B cell (primary cell): ENCODE measurements around the gene PARP8. TPM values are rescaled to one million over a fixed set of nuclear protein-coding genes. Genes with fewer than 3 reads are reported as not detected.

ENCODE experiments used
- ATAC-seq: fragments of 200-7000 bp; cut with Tn5 transposase; one replicate; pipeline ENCODE4 v1.10.0; 2021; ENCODE audit warnings: low read depth, mild to moderate bottlenecking, moderate number of reproducible peaks, moderate library complexity
- CTCF ChIA-PET: fragments of 350-600 bp; sonication (Branson Sonifier 250); formaldehyde crosslinking; loops from one replicate; lab custom pipeline; 2021; ENCODE audit warnings: antibody characterized with exemption, inconsistent platforms; lab: Charles Lee
- POLR2A ChIA-PET: fragments of 350-600 bp; sonication (Branson Sonifier 250); formaldehyde crosslinking; loops from one replicate; lab custom pipeline; 2021; ENCODE audit warnings: antibody characterized with exemption; lab: Charles Lee
- DNase-seq: peaks from one replicate; pipeline ENCODE4 v3.0.0; 2013
- H2AFZ ChIP-seq: 2 replicates; pipeline ENCODE4 v1.6.1; 2012; ENCODE audit warnings: mild to moderate bottlenecking, low read depth, low read length; ENCODE audit not compliant: insufficient read depth, poor library complexity, severe bottlenecking
- H3K27ac ChIP-seq, 2 donors: 1 replicate in 1 of 2; 2 replicates in 1 of 2; pipeline ENCODE4 v1.5.1; 2012 to 2013; ENCODE audit warnings: low read length in 2 of 2, mild to moderate bottlenecking in 2 of 2, moderate library complexity in 1 of 2
- H3K27me3 ChIP-seq, 4 experiments: fragments of 200-600 bp in 1 of 4; sonication (generic) in 1 of 4; replicated peaks in 1 of 4; 1 replicate in 2 of 4; 2 replicates in 2 of 4; pipeline versions ENCODE4 v1.6.1 to v1.7.0; 2013 to 2016; ENCODE audit warnings: low read length in 3 of 4, mild to moderate bottlenecking in 2 of 4, mixed read lengths in 1 of 4, moderate library complexity in 1 of 4; ENCODE audit not compliant: insufficient read depth in 4 of 4, control insufficient read depth in 3 of 4; ENCODE audit errors: control extremely low read depth in 1 of 4
- H3K36me3 ChIP-seq, 2 experiments: replicated peaks in 1 of 2; 1 replicate in 1 of 2; 2 replicates in 1 of 2; pipeline versions ENCODE4 v1.6.1 to v1.7.1; 2013; ENCODE audit warnings: low read length in 1 of 2; ENCODE audit not compliant: insufficient read depth in 2 of 2, control insufficient read depth in 1 of 2; ENCODE audit errors: control extremely low read depth in 1 of 2, extremely low read depth in 1 of 2
- H3K4me1 ChIP-seq, 2 donors: fragments of 200-600 bp in 1 of 2; sonication (generic) in 1 of 2; 1 replicate in 1 of 2; 2 replicates in 1 of 2; pipeline versions ENCODE4 v1.5.1 to v1.6.1; 2013 to 2017; ENCODE audit warnings: low read length in 2 of 2; ENCODE audit not compliant: control insufficient read depth in 2 of 2, insufficient read depth in 2 of 2
- H3K4me2 ChIP-seq: replicated peaks from 2 replicates; pipeline ENCODE3; 2012; ENCODE audit warnings: mild to moderate bottlenecking, low read depth, low read length; ENCODE audit not compliant: poor library complexity, severe bottlenecking
- H3K4me3 ChIP-seq, 5 experiments: fragments of 200-600 bp in 1 of 5; sonication (generic) in 1 of 5; 1 replicate in 3 of 5; 2 replicates in 2 of 5; pipeline versions ENCODE4 v1.5.1 to v1.7.0; 2011 to 2016; ENCODE audit warnings: low read length in 4 of 5, mild to moderate bottlenecking in 4 of 5, low read depth in 2 of 5, control low read depth in 1 of 5, moderate library complexity in 1 of 5; ENCODE audit not compliant: insufficient read depth in 1 of 5; ENCODE audit errors: control extremely low read depth in 1 of 5, extremely low read depth in 1 of 5
- H3K79me2 ChIP-seq: fragments of 200-600 bp; sonication (generic); one replicate; pipeline ENCODE4 v1.6.0; 2016; ENCODE audit warnings: low read length; ENCODE audit not compliant: control insufficient read depth, insufficient read depth
- H3K9ac ChIP-seq: fragments of 200-600 bp; sonication (generic); 2 replicates; pipeline ENCODE4 v1.6.1; 2017; ENCODE audit warnings: mild to moderate bottlenecking, low read length, moderate library complexity
- H3K9me3 ChIP-seq, 3 donors: one replicate each; pipeline versions ENCODE4 v1.6.1 to v1.7.1; 2013; ENCODE audit warnings: low read length in 2 of 3; ENCODE audit not compliant: control insufficient read depth in 2 of 3, insufficient read depth in 1 of 3; ENCODE audit errors: control extremely low read depth in 1 of 3
- H4K20me1 ChIP-seq: 2 replicates; pipeline ENCODE4 v1.6.0; 2012; ENCODE audit warnings: mild to moderate bottlenecking, low read length; ENCODE audit not compliant: insufficient read depth, control insufficient read depth, poor library complexity, severe bottlenecking
- H3K27ac Mint-ChIP-seq: one replicate; pipeline ENCODE4 v1.8.0; 2021; ENCODE audit warnings: mixed read lengths
- H3K27me3 Mint-ChIP-seq: one replicate; pipeline ENCODE4 v1.8.0; 2021; ENCODE audit warnings: mixed read lengths
- H3K4me1 Mint-ChIP-seq: one replicate; pipeline ENCODE4 v1.8.0; 2021; ENCODE audit warnings: mixed read lengths
- H3K4me3 Mint-ChIP-seq: one replicate; pipeline ENCODE4 v1.8.0; 2021; ENCODE audit warnings: mixed read lengths
- H3K9me3 Mint-ChIP-seq: one replicate; pipeline ENCODE4 v1.8.0; 2022; ENCODE audit warnings: mixed read lengths; ENCODE audit not compliant: insufficient read depth
- EZH2 ChIP-seq: IDR thresholded peaks from 2 replicates; pipeline ENCODE4 v1.6.1; 2012; ENCODE audit warnings: borderline replicate concordance, low read depth, mild to moderate bottlenecking, moderate library complexity, low read length; ENCODE audit not compliant: insufficient read depth, poor library complexity, severe bottlenecking
- WGBS: methylation state at CpG from one replicate; pipeline ENCODE4 v1.1.5; 2013; ENCODE audit warnings: missing lambda C conversion rate; ENCODE audit not compliant: insufficient coverage; 5-methylcytosine and 5-hydroxymethylcytosine counted together
- intact Hi-C: fragments of 100-400 bp; cut with micrococcal nuclease; formaldehyde crosslinking; loops from one replicate; pipeline ENCODE4 v1.10.0; 2022
- polyA plus RNA-seq: library from polyadenylated mRNA; depleted of rRNA; stranded (reverse); fragments of >200 nt; gene quantifications from 2 replicates; pipeline ENCODE4 v1.2.3, GENCODE V29; 2012
- total RNA-seq, 2 donors: library from RNA; stranded (reverse); fragments of 120-200 nt in 1 of 2; gene quantifications; 1 replicate in 1 of 2; 2 replicates in 1 of 2; pipeline versions ENCODE4 v1.2.3 to v1.2.4, GENCODE V29; 2013 to 2022
- TF ChIP-seq, protein P1 (sequence below): fragments of 200-600 bp; IDR thresholded peaks from one replicate; pipeline ENCODE4 v1.8.0; 2022; ENCODE audit warnings: antibody characterized with exemption, mild to moderate bottlenecking

Gene PARP8
- total and polyA plus RNA-seq, 2 donors (not counting 1 experiment from before 2014, with no cell fraction given) = 36.2 to 83.6 TPM

DNA sequence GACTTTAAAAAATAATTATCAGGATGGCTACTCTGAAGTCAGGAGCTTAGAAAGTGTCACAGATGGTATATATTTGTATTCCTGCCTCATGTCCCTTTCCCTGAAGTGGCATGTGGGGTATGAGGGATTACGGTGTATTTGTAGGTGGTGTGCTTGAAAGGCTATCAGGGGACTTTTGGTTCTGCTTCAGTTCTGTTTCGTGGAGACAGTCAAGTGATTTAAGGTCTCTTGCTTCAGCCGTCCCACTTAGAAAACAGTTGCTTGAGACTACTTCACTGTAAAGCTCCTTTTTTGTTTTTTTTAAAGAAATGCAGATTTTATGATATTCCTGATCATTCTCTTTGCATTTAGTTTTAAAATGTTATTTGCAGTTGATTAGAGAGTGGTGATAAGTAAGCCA lies 18.3 kb downstream of the PARP8 start:
- Histone ChIP-seq H3K9me3 (peaks cover 0 to 8% (median 0%) of the 10 kb centered on the region in 3 donors), H3K9ac (no peak overlapping the region), H3K4me3 (no peak overlapping the region), H4K20me1 (peaks cover 16% of the 10 kb centered on the region), H3K36me3 (peaks cover 2 to 4% of the 10 kb centered on the region in 2 experiments), H3K27ac (no peak overlapping the region), H3K79me2 (peaks cover 82% of the 10 kb centered on the region), H2AFZ (no peak overlapping the region), H3K27me3 (no peaks in the 10 kb centered on the region), H3K4me2 (peak overlapping the region; percentile 25), H3K4me1 (peaks cover 9% of the 10 kb centered on the region in 2 donors)
- DNase-seq (peak; percentile 36), ATAC-seq (no peak)
- Mint-ChIP-seq H3K9me3 (no peaks in the 10 kb centered on the region), H3K27me3 (no peaks in the 10 kb centered on the region), H3K27ac (no peak overlapping the region), H3K4me1 (peaks cover 61% of the 10 kb centered on the region), H3K4me3 (peak overlapping the region; percentile 26)
- CTCF ChIA-PET = no interaction called here
- WGBS = 50% methylated on average over 1 of the region's 3 CpGs
- TF ChIP-seq, protein P1, sequence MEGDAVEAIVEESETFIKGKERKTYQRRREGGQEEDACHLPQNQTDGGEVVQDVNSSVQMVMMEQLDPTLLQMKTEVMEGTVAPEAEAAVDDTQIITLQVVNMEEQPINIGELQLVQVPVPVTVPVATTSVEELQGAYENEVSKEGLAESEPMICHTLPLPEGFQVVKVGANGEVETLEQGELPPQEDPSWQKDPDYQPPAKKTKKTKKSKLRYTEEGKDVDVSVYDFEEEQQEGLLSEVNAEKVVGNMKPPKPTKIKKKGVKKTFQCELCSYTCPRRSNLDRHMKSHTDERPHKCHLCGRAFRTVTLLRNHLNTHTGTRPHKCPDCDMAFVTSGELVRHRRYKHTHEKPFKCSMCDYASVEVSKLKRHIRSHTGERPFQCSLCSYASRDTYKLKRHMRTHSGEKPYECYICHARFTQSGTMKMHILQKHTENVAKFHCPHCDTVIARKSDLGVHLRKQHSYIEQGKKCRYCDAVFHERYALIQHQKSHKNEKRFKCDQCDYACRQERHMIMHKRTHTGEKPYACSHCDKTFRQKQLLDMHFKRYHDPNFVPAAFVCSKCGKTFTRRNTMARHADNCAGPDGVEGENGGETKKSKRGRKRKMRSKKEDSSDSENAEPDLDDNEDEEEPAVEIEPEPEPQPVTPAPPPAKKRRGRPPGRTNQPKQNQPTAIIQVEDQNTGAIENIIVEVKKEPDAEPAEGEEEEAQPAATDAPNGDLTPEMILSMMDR = no peak
- intact Hi-C loops = no loop called here
- POLR2A ChIA-PET = no interaction called here

DNA sequence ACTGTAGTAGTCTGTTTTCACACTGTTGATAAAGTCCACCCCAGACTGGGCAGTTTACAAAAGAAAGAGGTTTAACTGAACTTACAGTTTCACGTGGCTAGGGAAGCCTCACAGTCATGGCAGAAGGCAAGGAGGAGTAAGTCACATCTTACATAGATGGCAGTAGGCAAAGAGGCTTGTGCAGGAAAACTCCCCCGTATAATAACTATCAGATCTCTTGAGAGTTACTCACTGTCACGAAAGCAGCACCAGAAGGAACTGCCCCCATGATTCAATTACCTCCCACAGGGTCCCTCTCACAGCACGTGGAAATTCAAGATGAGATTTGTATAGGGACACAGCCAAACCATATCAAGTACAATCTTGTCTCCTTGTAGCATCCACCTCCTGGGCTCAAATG lies 21.1 kb downstream of the PARP8 start:
- intact Hi-C loops = no loop called here
- no peak overlapping the region for H3K27ac Mint-ChIP-seq
- H3K9me3 Mint-ChIP-seq = no peaks in the 10 kb centered on the region
- Histone ChIP-seq H4K20me1 (peaks cover 13% of the 10 kb centered on the region), H3K27ac (no peak overlapping the region), H3K4me2 (no peak overlapping the region), H2AFZ (no peak overlapping the region), H3K9ac (no peak overlapping the region), H3K9me3 (peaks cover 0 to 8% (median 0%) of the 10 kb centered on the region in 3 donors), H3K79me2 (peaks cover 83% of the 10 kb centered on the region), H3K4me3 (no peak overlapping the region), H3K36me3 (peaks cover 3 to 7% of the 10 kb centered on the region in 2 experiments), H3K27me3 (no peaks in the 10 kb centered on the region), H3K4me1 (peaks cover 9% of the 10 kb centered on the region in 2 donors)
- no peak for TF ChIP-seq EZH2
- TF ChIP-seq, protein P1 = no peak
- DNase-seq (no peak), ATAC-seq (no peak)
- ChIA-PET CTCF (no interaction called here), POLR2A (interaction anchor here (0.5 kb wide), 1 partner anchor 27 kb away, joined by 4 read pairs; no protein-coding TSS in a partner anchor)
- no peak overlapping the region for H3K4me3 Mint-ChIP-seq
- H3K4me1 Mint-ChIP-seq = peaks cover 48% of the 10 kb centered on the region
- WGBS = 86% methylated on average over 1 of the region's 4 CpGs
- H3K27me3 Mint-ChIP-seq = no peaks in the 10 kb centered on the region
